Measurements from ENCODE around the gene PNPLA8. TPM values are rescaled to one million over a fixed set of nuclear protein-coding genes. Genes with fewer than 3 reads are reported as not detected.
"Not testable (repeated sequence)": the region's sequence is repeated elsewhere in the genome, so short reads cannot be mapped to it uniquely, and the experiment has no call there.

PNPLA8 gene
- total and polyA plus RNA-seq, 7 donors, result 30.3 to 103 (median 60.1) TPM

GRCh38 chr7:108468246-108468645 lies 57.7 kb downstream of the PNPLA8 start:
- peak in 2 of 4 donors; percentile 23 to 54 for ATAC-seq
- intact Hi-C loops (cut with DNase I), result loop anchor here in 1 of 2 donors (10.0 kb wide), 1 partner anchor 293 kb away; no protein-coding TSS in a partner anchor
- H3K27ac ChIP-seq, result no peak overlapping the region
- TF ChIP-seq CTCF (IDR thresholded peaks at IDR 0.05), result no peak
- 65 to 68% (median 67%) methylated on average over 4 of the region's 4 CpGs for WGBS, 3 donors
- H3K4me3 ChIP-seq, result no peak overlapping the region
- DNase-seq, result no peak
- peaks cover 0 to 25% of the 10 kb centered on the region in 2 donors for H3K36me3 ChIP-seq (ENCODE audit: insufficient read depth in 1 of 2, low read depth in 1 of 2)
- H3K4me1 ChIP-seq, result no peaks in the 10 kb centered on the region
- H3K27me3 ChIP-seq (ENCODE audit: insufficient read depth in 3 of 3, low read length in 2 of 3), result no peaks in the 10 kb centered on the region
- H3K9me3 ChIP-seq, result no peaks in the 10 kb centered on the region

- Histone ChIP-seq H3K9me3 (no peaks in the 10 kb centered on the region), H3K36me3 (ENCODE audit: insufficient read depth in 1 of 2, low read depth in 1 of 2) (peaks cover 0 to 16% of the 10 kb centered on the region in 2 donors), H3K4me3 (no peak overlapping the region), H3K27me3 (ENCODE audit: insufficient read depth in 3 of 3, low read length in 2 of 3) (no peaks in the 10 kb centered on the region), H3K27ac (no peak overlapping the region), H3K4me1 (no peaks in the 10 kb centered on the region)
- ATAC-seq, result peak in 1 of 4 donors; percentile 46
- no peak for TF ChIP-seq CTCF (IDR thresholded peaks at IDR 0.05)
- WGBS, 3 donors, result 26 to 36% (median 31%) methylated on average over 2 of the region's 2 CpGs
- intact Hi-C loops (cut with DNase I), result loop anchor here in 1 of 2 donors (10.0 kb wide), 1 partner anchor 293 kb away; no protein-coding TSS in a partner anchor
- DNase-seq, result no peak
These were observed 58.5 kb downstream of the PNPLA8 start for GRCh38 chr7:108467391-108467790.

- 68 to 91% (median 70%) methylated on average over 2 of the region's 2 CpGs for WGBS, 3 donors
- not testable (repeated sequence) for H3K36me3 ChIP-seq (ENCODE audit: insufficient read depth in 1 of 2, low read depth in 1 of 2); H3K9me3 ChIP-seq; DNase-seq; H3K4me3 ChIP-seq; H3K27me3 ChIP-seq (ENCODE audit: insufficient read depth in 3 of 3, low read length in 2 of 3); ATAC-seq; H3K4me1 ChIP-seq; H3K27ac ChIP-seq
- intact Hi-C loops (cut with DNase I), result loop anchor here in 1 of 2 donors (10.0 kb wide), 1 partner anchor 292 kb away; no protein-coding TSS in a partner anchor
These were observed 59.6 kb downstream of the PNPLA8 start for GRCh38 chr7:108466322-108466721.

- intact Hi-C loops (cut with DNase I), result loop anchor here in 1 of 2 donors (10.0 kb wide), 1 partner anchor 290 kb away; no protein-coding TSS in a partner anchor
- no peak for TF ChIP-seq CTCF (IDR thresholded peaks at IDR 0.05)
- WGBS, 3 donors, result 93 to 96% (median 95%) methylated on average over 2 of the region's 2 CpGs
- no peaks in the 10 kb centered on the region for H3K36me3 ChIP-seq (ENCODE audit: insufficient read depth in 1 of 2, low read depth in 1 of 2)
- ATAC-seq (no peak), DNase-seq (no peak)
- H3K27ac ChIP-seq, result no peak overlapping the region
- peaks cover 0 to 6% (median 0%) of the 10 kb centered on the region in 3 donors for H3K27me3 ChIP-seq (ENCODE audit: insufficient read depth in 3 of 3, low read length in 2 of 3)
- H3K9me3 ChIP-seq, result no peaks in the 10 kb centered on the region
- H3K4me3 ChIP-seq, result no peak overlapping the region
- H3K4me1 ChIP-seq, result no peaks in the 10 kb centered on the region
These were observed 61.2 kb downstream of the PNPLA8 start for GRCh38 chr7:108464743-108465142.

GRCh38 chr7:108463613-108464012 lies 62.3 kb downstream of the PNPLA8 start:
- H3K9me3 ChIP-seq, result no peaks in the 10 kb centered on the region
- H3K36me3 ChIP-seq (ENCODE audit: insufficient read depth in 1 of 2, low read depth in 1 of 2), result no peaks in the 10 kb centered on the region
- intact Hi-C loops (cut with DNase I), result loop anchor here in 1 of 2 donors (10.0 kb wide), 1 partner anchor 289 kb away; no protein-coding TSS in a partner anchor
- 59 to 71% (median 65%) methylated on average over 2 of the region's 2 CpGs for WGBS, 3 donors
- DNase-seq, result no peak
- peaks cover 0 to 15% (median 0%) of the 10 kb centered on the region in 3 donors for H3K27me3 ChIP-seq (ENCODE audit: insufficient read depth in 3 of 3, low read length in 2 of 3)
- no peak for TF ChIP-seq CTCF (IDR thresholded peaks at IDR 0.05)
- H3K4me3 ChIP-seq, result no peak overlapping the region
- ATAC-seq, result no peak
- no peak overlapping the region for H3K27ac ChIP-seq
- no peaks in the 10 kb centered on the region for H3K4me1 ChIP-seq
